HepG2 (cell line): ENCODE measurements around the gene EBF4. TPM values are rescaled to one million over a fixed set of nuclear protein-coding genes. Genes with fewer than 3 reads are reported as not detected.

Experiments used
- ATAC-seq: fragments of 200-7000 bp; cut with Tn5 transposase; 3 replicates; pipeline ENCODE4 v1.9.1; 2020; ENCODE audit warnings: mild to moderate bottlenecking, moderate library complexity
- BruUV-seq: library from RNA; stranded (reverse); fragments of 400-500 nt; replicated peaks from 2 replicates; lab custom pipeline; 2021; lab: Mats Ljungman, UMichigan
- CTCF ChIA-PET: fragments of 300-600 bp; formaldehyde crosslinking; extraction: SDS; loops from one replicate; lab custom pipeline; 2021; ENCODE audit warnings: low total read pairs, inconsistent platforms, low intra/inter-chr PET ratio; lab: Yijun Ruan, JAX
- POLR2A ChIA-PET: fragments of 350-600 bp; sonication (Branson Sonifier 250); formaldehyde crosslinking; loops from one replicate; lab custom pipeline; 2020; ENCODE audit warnings: antibody characterized with exemption, inconsistent platforms; lab: Yijun Ruan, JAX
- DNase-seq: peaks from one replicate; pipeline ENCODE4 v3.0.0-alpha.2; 2015; ENCODE audit warnings: low spot score
- FAIRE-seq: peaks from 3 replicates; lab custom pipeline; 2011; peaks lifted over from hg19 to GRCh38; lab: Jason Lieb, UNC
- H2AFZ ChIP-seq: one replicate; pipeline ENCODE4 v1.6.1; 2011; ENCODE audit warnings: low read length, inconsistent platforms
- H3K27ac ChIP-seq: fragments of 300-600 bp; 3 replicates; pipeline ENCODE4 v1.8.0; 2011; ENCODE audit warnings: mixed run types, mild to moderate bottlenecking, mixed read lengths, low read length, inconsistent platforms; ENCODE audit not compliant: insufficient read depth; ENCODE audit errors: extremely low read length
- H3K27me3 ChIP-seq, 2 experiments: fragments of 200-600 bp in 1 of 2; 2 replicates in 1 of 2; 3 replicates in 1 of 2; pipeline versions ENCODE4 v1.6.0 to v1.8.0; 2011; ENCODE audit warnings: low read length in 2 of 2, mild to moderate bottlenecking in 2 of 2, moderate library complexity in 2 of 2, inconsistent platforms in 1 of 2; ENCODE audit not compliant: insufficient read depth in 2 of 2, control insufficient read depth in 1 of 2
- H3K36me3 ChIP-seq, 2 experiments: fragments of 200-600 bp in 1 of 2; replicated peaks in 1 of 2; 2 replicates in 1 of 2; 3 replicates in 1 of 2; pipeline versions ENCODE4 v1.5.1 to v1.8.0; 2011; ENCODE audit warnings: low read length in 2 of 2, inconsistent platforms in 1 of 2; ENCODE audit not compliant: insufficient read depth in 2 of 2, control insufficient read depth in 1 of 2
- H3K4me1 ChIP-seq: 2 replicates; pipeline ENCODE4 v1.5.1; 2012; ENCODE audit warnings: low read length, inconsistent platforms; ENCODE audit not compliant: insufficient read depth
- H3K4me2 ChIP-seq: 2 replicates; pipeline ENCODE4 v1.6.0; 2011; ENCODE audit warnings: low read depth, low read length, inconsistent platforms
- H3K4me3 ChIP-seq, 3 experiments: fragments of 200-600 bp in 1 of 3; sonication (generic), shearing (Covaris generic) in 1 of 3; replicated peaks in 1 of 3; 2 replicates each; pipeline ENCODE4 v1.5.1; 2011 to 2016; ENCODE audit warnings: low read length in 3 of 3, inconsistent platforms in 2 of 3, low read depth in 2 of 3, mild to moderate bottlenecking in 2 of 3, control low read depth in 1 of 3, mixed read lengths in 1 of 3; ENCODE audit not compliant: insufficient read depth in 1 of 3
- H3K79me2 ChIP-seq: one replicate; pipeline ENCODE4 v1.6.1; 2011; ENCODE audit warnings: low read length, inconsistent platforms; ENCODE audit not compliant: insufficient read depth
- H3K9ac ChIP-seq: 2 replicates; pipeline ENCODE4 v1.6.0; 2011; ENCODE audit warnings: mild to moderate bottlenecking, low read depth, low read length, inconsistent platforms; ENCODE audit not compliant: insufficient read depth
- H3K9me3 ChIP-seq: 2 replicates; pipeline ENCODE4 v1.5.1; 2012; ENCODE audit warnings: mild to moderate bottlenecking, low read length
- H4K20me1 ChIP-seq: 2 replicates; pipeline ENCODE4 v1.6.0; 2011; ENCODE audit warnings: inconsistent platforms, mild to moderate bottlenecking, low read length, moderate library complexity; ENCODE audit not compliant: insufficient read depth
- AGO1 ChIP-seq: fragments of 200-400 bp; formaldehyde crosslinking; IDR thresholded peaks from 2 replicates; pipeline ENCODE4 v1.6.1; 2017; ENCODE audit warnings: mild to moderate bottlenecking, low read depth, low read length, moderate library complexity; ENCODE audit not compliant: poor library complexity, severe bottlenecking
- DZIP1 ChIP-seq: sonication (generic); formaldehyde crosslinking; IDR thresholded peaks from 2 replicates; pipeline ENCODE4 v1.5.0; 2020; ENCODE audit warnings: mild to moderate bottlenecking, missing genetic modification reagents
- ZNF280B ChIP-seq: sonication (generic); formaldehyde crosslinking; IDR thresholded peaks from 2 replicates; pipeline ENCODE4 v1.5.0; 2020; ENCODE audit warnings: missing genetic modification reagents, mild to moderate bottlenecking, borderline replicate concordance
- ZNF30 ChIP-seq: sonication (generic); formaldehyde crosslinking; IDR thresholded peaks from 2 replicates; pipeline ENCODE4 v1.5.0; 2020; ENCODE audit warnings: mild to moderate bottlenecking, missing genetic modification reagents
- WGBS: methylation state at CpG from one replicate; pipeline ENCODE4 v1.1.6; 2017; ENCODE audit warnings: low lambda C conversion rate; 5-methylcytosine and 5-hydroxymethylcytosine counted together
- in situ Hi-C: cut with HindIII; loops from 2 replicates; pipeline ENCODE4 v1.10.0; 2017; ENCODE audit warnings: low pct_unique_long_range_greater_than_20kb; ENCODE audit not compliant: extremely low pct_ligation_motif_present
- intact Hi-C: fragments of 100-400 bp; cut with micrococcal nuclease; formaldehyde crosslinking; loops from one replicate; pipeline ENCODE4 v1.10.0; 2022; ENCODE audit not compliant: unreplicated experiment
- polyA plus RNA-seq, 8 experiments: library from polyadenylated mRNA; depleted of rRNA in 3 of 8; stranded (reverse) in 7 of 8; unstranded in 1 of 8; fragments of >200 nt; fragmentation: Illumina TruSeq in 4 of 8; extraction: Trizol in 4 of 8; gene quantifications; 2 replicates each; pipeline versions ENCODE4 v1.2.1 to v1.2.3, GENCODE V29; 2011 to 2016; ENCODE audit warnings: low read depth in 4 of 8, missing spikeins in 1 of 8, mixed read lengths in 1 of 8; ENCODE audit not compliant: insufficient read depth in 1 of 8
- total RNA-seq, 5 experiments: library from RNA; depleted of rRNA; stranded (reverse); fragments of >200 nt; fragmentation: Illumina TruSeq; extraction: Trizol; gene quantifications; 2 replicates each; pipeline ENCODE4 v1.2.3, GENCODE V29; 2016; ENCODE audit warnings: low read depth in 1 of 5

Gene EBF4
- total and polyA plus RNA-seq, 2 of the 13 experiments (the other 11 are each of a cell fraction or from before 2014, with no cell fraction given) = 0.84 to 2.2 TPM

GRCh38 chr20:2700913-2701620 lies 8.5 kb downstream of the EBF4 start:
- H3K27me3 ChIP-seq = peaks cover 29 to 82% of the 10 kb centered on the region in 2 experiments
- in situ Hi-C loops = no loop called here

More at GRCh38 chr20:2700913-2701620, 8.5 kb downstream of the EBF4 start:
- H3K36me3 ChIP-seq = no peaks in the 10 kb centered on the region
- ATAC-seq = peak; percentile 14; the same call in 2 of the 3 replicates
- H3K9me3 ChIP-seq = no peaks in the 10 kb centered on the region
- H3K4me1 ChIP-seq = peaks cover 20% of the 10 kb centered on the region; the same call in 1 of the 2 replicates
- ChIA-PET CTCF (no interaction called here), POLR2A (no interaction called here)
- no peak overlapping the region for H3K9ac ChIP-seq
- TF ChIP-seq DZIP1 (CRISPR knock-in tag) = 0 out of 2 replicates have a peak, but pooled peaks have one; percentile 60
- TF ChIP-seq ZNF280B (CRISPR knock-in tag) = peak; percentile 50; the same call in 1 of the 2 replicates
- peak; percentile 28 for TF ChIP-seq AGO1
- no peak for TF ChIP-seq ZNF30
- no peak overlapping the region for H2AFZ ChIP-seq
- intact Hi-C loops = no loop called here
- no peak for DNase-seq
- peaks cover 4% of the 10 kb centered on the region; the same call in 1 of the 2 replicates for H4K20me1 ChIP-seq
- BruUV-seq = no TSS peak
- H3K79me2 ChIP-seq = no peaks in the 10 kb centered on the region
- no peak overlapping the region for H3K27ac ChIP-seq
- no peak for FAIRE-seq
- H3K4me2 ChIP-seq = no peak overlapping the region
- WGBS = 28% methylated on average over 9 of the region's 9 CpGs
- H3K4me3 ChIP-seq = no peak overlapping the region
